Common myeloid progenitor, CD34-positive (primary cell): ENCODE measurements around the gene CCBE1.

ENCODE experiments used
- CTCF ChIA-PET: fragments of 350-600 bp; sonication (Branson Sonifier 250); formaldehyde crosslinking; loops from one replicate; lab custom pipeline; 2021; ENCODE audit warnings: antibody characterized with exemption; lab: Charles Lee
- POLR2A ChIA-PET: fragments of 350-600 bp; sonication (Branson Sonifier 250); formaldehyde crosslinking; loops from one replicate; lab custom pipeline; 2021; ENCODE audit warnings: antibody characterized with exemption; lab: Charles Lee
- DNase-seq, 3 donors: peaks; one replicate each; pipeline versions ENCODE4 v3.0.0 to v3.0.0-alpha.2; 2013
- H3K27ac ChIP-seq, 2 experiments: 1 replicate in 1 of 2; 2 replicates in 1 of 2; pipeline ENCODE4 v1.7.0; 2013; ENCODE audit warnings: inconsistent platforms in 2 of 2, low read length in 2 of 2, mild to moderate bottlenecking in 2 of 2, low read depth in 1 of 2, moderate library complexity in 1 of 2; ENCODE audit not compliant: severe bottlenecking in 2 of 2, insufficient read depth in 1 of 2, poor library complexity in 1 of 2
- H3K27me3 ChIP-seq, 5 experiments: replicated peaks in 2 of 5; 1 replicate in 3 of 5; 2 replicates in 2 of 5; pipeline versions ENCODE4 v1.6.1 to v1.7.0; 2013; ENCODE audit warnings: low read length in 4 of 5, mild to moderate bottlenecking in 2 of 5, moderate library complexity in 2 of 5, inconsistent platforms in 1 of 5; ENCODE audit not compliant: insufficient read depth in 5 of 5, control insufficient read depth in 4 of 5
- H3K36me3 ChIP-seq, 4 experiments: 1 replicate in 2 of 4; 2 replicates in 2 of 4; pipeline versions ENCODE4 v1.6.1 to v1.7.0; 2013; ENCODE audit warnings: low read length in 3 of 4, control low read depth in 1 of 4, mild to moderate bottlenecking in 1 of 4; ENCODE audit not compliant: control insufficient read depth in 4 of 4, insufficient read depth in 4 of 4
- H3K4me1 ChIP-seq, 4 experiments: 1 replicate in 3 of 4; 2 replicates in 1 of 4; pipeline versions ENCODE4 v1.6.1 to v1.7.1; 2013; ENCODE audit warnings: low read length in 3 of 4, mild to moderate bottlenecking in 3 of 4, control low read depth in 1 of 4, inconsistent platforms in 1 of 4, moderate library complexity in 1 of 4; ENCODE audit not compliant: control insufficient read depth in 4 of 4, insufficient read depth in 4 of 4; ENCODE audit errors: control extremely low read depth in 1 of 4
- H3K4me3 ChIP-seq, 7 experiments: 1 replicate in 4 of 7; 2 replicates in 3 of 7; pipeline versions ENCODE4 v1.5.1 to v1.7.0; 2013; ENCODE audit warnings: mild to moderate bottlenecking in 7 of 7, low read length in 6 of 7, moderate library complexity in 6 of 7, inconsistent platforms in 2 of 7, low read depth in 2 of 7, control low read depth in 1 of 7; ENCODE audit not compliant: insufficient read depth in 4 of 7, control insufficient read depth in 1 of 7; ENCODE audit errors: extremely low read depth in 1 of 7
- H3K9me3 ChIP-seq, 5 experiments: 1 replicate in 4 of 5; 2 replicates in 1 of 5; pipeline versions ENCODE4 v1.6.1 to v1.7.1; 2013; ENCODE audit warnings: low read length in 4 of 5, mild to moderate bottlenecking in 2 of 5, inconsistent platforms in 1 of 5, low read depth in 1 of 5, moderate library complexity in 1 of 5; ENCODE audit not compliant: control insufficient read depth in 4 of 5, insufficient read depth in 2 of 5; ENCODE audit errors: control extremely low read depth in 1 of 5
- WGBS: methylation state at CpG from one replicate; pipeline ENCODE4 v1.1.5; 2013; ENCODE audit not compliant: insufficient coverage; 5-methylcytosine and 5-hydroxymethylcytosine counted together

The CCBE1 gene

GRCh38 chr18:59639136-59639535 lies 58.1 kb downstream of the CCBE1 start:
- 100% methylated on average over 1 of the region's 2 CpGs for WGBS
- Histone ChIP-seq H3K27ac (no peak overlapping the region), H3K4me1 (no peaks in the 10 kb centered on the region), H3K4me3 (no peak overlapping the region), H3K9me3 (no peaks in the 10 kb centered on the region), H3K27me3 (no peaks in the 10 kb centered on the region), H3K36me3 (no peaks in the 10 kb centered on the region)
- CTCF ChIA-PET, result no interaction called here
- DNase-seq, result no peak
- POLR2A ChIA-PET, result no interaction called here

DNA sequence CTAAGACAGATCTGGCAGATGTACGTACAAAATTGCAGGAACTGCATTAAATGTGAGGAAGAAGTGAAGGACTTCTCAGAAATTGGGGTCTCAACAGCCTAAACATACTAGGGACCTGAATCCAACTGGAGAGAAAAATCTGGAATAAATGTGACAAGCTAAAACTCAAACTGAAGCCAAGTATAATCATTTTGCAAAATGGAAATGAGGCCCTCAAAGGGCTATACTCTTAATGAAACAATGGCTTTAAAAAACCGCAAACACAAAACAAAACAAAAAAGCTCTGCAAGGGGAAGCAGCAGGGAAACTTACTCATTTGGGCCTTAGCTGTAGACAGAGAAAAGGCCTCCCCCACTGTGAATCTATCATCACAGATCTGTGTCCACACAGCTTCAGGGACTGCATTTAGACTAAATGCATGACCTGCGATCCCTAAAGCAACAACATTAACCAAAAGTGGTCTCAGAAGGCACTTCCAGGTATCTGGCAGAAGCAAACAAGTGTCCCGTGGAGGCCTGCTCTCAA lies 63.2 kb downstream of the CCBE1 start:
- DNase-seq, result no peak
- H3K9me3 ChIP-seq, result no peaks in the 10 kb centered on the region
- WGBS, result 100% methylated on average over 3 of the region's 4 CpGs
- no peak overlapping the region for H3K4me3 ChIP-seq
- ChIA-PET CTCF (interaction anchor here (1.8 kb wide), 1 partner anchor 189 kb away, joined by 7 read pairs; no protein-coding TSS in a partner anchor), POLR2A (no interaction called here)
- no peak overlapping the region for H3K27ac ChIP-seq
- peaks cover 0 to 2% (median 0%) of the 10 kb centered on the region in 5 experiments for H3K27me3 ChIP-seq
- H3K36me3 ChIP-seq, result no peaks in the 10 kb centered on the region
- no peaks in the 10 kb centered on the region for H3K4me1 ChIP-seq

- peaks cover 0 to 2% (median 0%) of the 10 kb centered on the region in 5 experiments for H3K27me3 ChIP-seq
- DNase-seq, result no peak
- H3K36me3 ChIP-seq, result no peaks in the 10 kb centered on the region
- H3K9me3 ChIP-seq, result no peaks in the 10 kb centered on the region
- H3K4me1 ChIP-seq, result no peaks in the 10 kb centered on the region
- no peak overlapping the region for H3K27ac ChIP-seq
- 100% methylated on average over 4 of the region's 7 CpGs for WGBS
- CTCF ChIA-PET, result interaction anchor here (2.4 kb wide), 1 partner anchor 15 kb away, joined by 6 read pairs; no protein-coding TSS in a partner anchor
- H3K4me3 ChIP-seq, result no peak overlapping the region
- POLR2A ChIA-PET, result no interaction called here
These were observed 63.9 kb downstream of the CCBE1 start for GRCh38 chr18:59633317-59633716.

GRCh38 chr18:59631583-59632181 lies 65.5 kb downstream of the CCBE1 start:
- DNase-seq, result peak; percentile 1 to 23 (median 15)
- no CpG with 5 or more reads among the region's 1 CpG for whole genome bisulfite sequencing
- no peaks in the 10 kb centered on the region for H3K4me1 ChIP-seq
- ChIA-PET CTCF (interaction anchor here (0.9 to 2.5 kb wide), 6 partner anchors 9 to 192 kb away, joined by 3 to 18 read pairs (median 4); no protein-coding TSS in a partner anchor), POLR2A (no interaction called here)
- H3K27ac ChIP-seq, result no peak overlapping the region
- H3K27me3 ChIP-seq, result peaks cover 0 to 2% (median 0%) of the 10 kb centered on the region in 5 experiments
- H3K9me3 ChIP-seq, result no peaks in the 10 kb centered on the region
- no peak overlapping the region for H3K4me3 ChIP-seq
- H3K36me3 ChIP-seq, result no peaks in the 10 kb centered on the region

DNA sequence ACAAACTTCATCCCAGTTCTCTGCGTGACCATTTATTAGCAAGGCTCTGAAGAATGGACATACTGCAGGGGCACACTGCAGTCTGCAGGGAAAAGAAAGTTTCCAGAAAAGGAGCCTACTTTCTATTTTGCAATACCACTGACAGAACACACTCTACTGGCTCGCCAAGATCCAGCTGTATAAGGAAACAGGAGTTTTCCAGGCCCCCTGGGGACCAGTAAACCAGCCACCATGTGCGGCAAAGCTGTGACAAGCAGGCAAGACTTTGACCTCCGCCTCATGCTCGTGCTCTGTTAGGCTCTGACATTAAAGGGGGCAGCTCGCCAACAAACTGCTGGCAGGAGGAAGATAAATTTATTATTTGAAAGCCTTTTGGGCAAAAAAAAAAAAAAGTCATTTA lies 67.3 kb downstream of the CCBE1 start:
- Histone ChIP-seq H3K4me3 (no peak overlapping the region), H3K4me1 (no peaks in the 10 kb centered on the region), H3K27ac (no peak overlapping the region), H3K36me3 (no peaks in the 10 kb centered on the region), H3K27me3 (peaks cover 0 to 2% (median 0%) of the 10 kb centered on the region in 5 experiments), H3K9me3 (no peaks in the 10 kb centered on the region)
- WGBS, result 91% methylated on average over 4 of the region's 6 CpGs
- CTCF ChIA-PET, result no interaction called here
- DNase-seq, result no peak
- POLR2A ChIA-PET, result interaction anchor here (0.6 kb wide), 1 partner anchor 53 kb away, joined by 3 read pairs; no protein-coding TSS in a partner anchor

DNA sequence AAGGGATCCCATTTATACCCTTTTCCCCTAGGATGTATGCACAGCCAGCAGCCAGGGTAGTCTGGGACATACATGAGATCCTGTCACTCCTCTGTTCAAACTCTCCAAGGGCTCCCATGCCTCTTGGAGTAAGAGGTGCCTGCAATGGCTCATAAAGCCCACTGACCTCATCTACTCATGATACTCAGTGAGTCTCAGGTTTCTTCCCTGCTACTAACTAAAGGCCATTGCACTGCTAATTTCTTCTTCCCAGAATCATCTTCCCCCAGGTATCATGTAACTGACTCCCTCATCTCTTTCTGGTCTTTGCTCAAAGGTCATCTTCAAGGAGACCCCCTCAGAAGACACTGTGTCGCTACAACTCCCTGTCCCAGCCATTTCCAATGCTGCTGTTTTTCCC lies 68.2 kb downstream of the CCBE1 start:
- ChIA-PET CTCF (no interaction called here), POLR2A (no interaction called here)
- no peak overlapping the region for H3K4me3 ChIP-seq
- WGBS, result no CpG with 5 or more reads among the region's 1 CpG
- H3K27me3 ChIP-seq, result peaks cover 0 to 2% (median 0%) of the 10 kb centered on the region in 5 experiments
- no peak for DNase-seq
- H3K9me3 ChIP-seq, result no peaks in the 10 kb centered on the region
- H3K27ac ChIP-seq, result no peak overlapping the region
- no peaks in the 10 kb centered on the region for H3K36me3 ChIP-seq
- H3K4me1 ChIP-seq, result no peaks in the 10 kb centered on the region

DNA sequence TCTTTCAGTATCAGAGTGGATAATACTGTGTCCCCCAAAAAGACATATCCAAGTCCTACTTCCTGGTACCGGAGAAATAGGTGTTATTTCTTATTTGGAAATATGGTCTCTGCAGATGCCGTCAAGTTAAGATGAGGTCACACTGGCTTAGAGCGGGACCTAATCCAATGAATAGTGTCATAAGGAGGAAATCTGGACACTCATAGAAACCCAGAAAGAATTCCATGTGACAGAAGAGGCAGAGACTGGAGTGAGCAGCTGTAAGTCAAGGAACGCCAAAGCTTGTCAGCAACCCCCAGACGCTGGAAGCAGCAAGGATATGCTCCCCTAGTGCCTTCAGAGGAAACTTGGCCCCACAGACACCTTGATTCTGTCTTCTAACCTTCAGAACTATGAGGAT lies 69.8 kb downstream of the CCBE1 start:
- H3K36me3 ChIP-seq, result no peaks in the 10 kb centered on the region
- H3K9me3 ChIP-seq, result no peaks in the 10 kb centered on the region
- peaks cover 0 to 2% (median 0%) of the 10 kb centered on the region in 5 experiments for H3K27me3 ChIP-seq
- H3K4me3 ChIP-seq, result no peak overlapping the region
- WGBS, result 100% methylated on average over 4 of the region's 5 CpGs
- no peak for DNase-seq
- peaks cover 0 to 6% (median 0%) of the 10 kb centered on the region in 4 experiments for H3K4me1 ChIP-seq
- no peak overlapping the region for H3K27ac ChIP-seq
- POLR2A ChIA-PET, result no interaction called here
- CTCF ChIA-PET, result no interaction called here
